Endothelial cell of umbilical vein (primary cell): ENCODE results near the gene ZNF730. TPM values are rescaled to one million over a fixed set of nuclear protein-coding genes. Genes with fewer than 3 reads are reported as not detected.

ENCODE experiments used
- BruUV-seq: library from RNA; stranded (reverse); fragments of 400-500 nt; replicated peaks from 2 replicates; lab custom pipeline; 2021; lab: Mats Ljungman, UMichigan
- CTCF ChIA-PET: fragments of 300-600, 350-600 bp; sonication (Branson Sonifier 250); formaldehyde crosslinking; loops from one replicate; lab custom pipeline; 2021; ENCODE audit warnings: antibody characterized with exemption, inconsistent platforms; lab: Charles Lee
- POLR2A ChIA-PET: fragments of 300-600, 350-600 bp; sonication (Branson Sonifier 250); formaldehyde crosslinking; loops from one replicate; lab custom pipeline; 2021; ENCODE audit warnings: antibody characterized with exemption, inconsistent platforms; lab: Charles Lee
- DNase-seq: peaks from one replicate; pipeline ENCODE4 v3.0.0-alpha.2; 2011; ENCODE audit warnings: low read depth, low spot score
- FAIRE-seq: peaks from 2 replicates; lab custom pipeline; 2011; peaks lifted over from hg19 to GRCh38; lab: Jason Lieb, UNC
- H2AFZ ChIP-seq: 2 replicates; pipeline ENCODE4 v1.6.0; 2012; ENCODE audit warnings: low read depth, low read length, control low read depth, inconsistent platforms
- H3K27ac ChIP-seq: 2 replicates; pipeline ENCODE4 v1.5.1; 2011; ENCODE audit warnings: low read depth, mild to moderate bottlenecking, control low read depth, low read length, moderate library complexity; ENCODE audit not compliant: insufficient read depth
- H3K27me3 ChIP-seq, 2 experiments: 2 replicates each; pipeline versions ENCODE4 v1.6.0 to v1.6.1; 2011; ENCODE audit warnings: low read length in 2 of 2, mixed read lengths in 1 of 2; ENCODE audit not compliant: control insufficient read depth in 2 of 2, insufficient read depth in 2 of 2
- H3K36me3 ChIP-seq, 2 experiments: 2 replicates in 1 of 2; 3 replicates in 1 of 2; pipeline ENCODE4 v1.5.1; 2011; ENCODE audit warnings: low read length in 2 of 2, mild to moderate bottlenecking in 1 of 2, moderate library complexity in 1 of 2; ENCODE audit not compliant: control insufficient read depth in 2 of 2, insufficient read depth in 2 of 2; ENCODE audit errors: extremely low read depth in 1 of 2
- H3K4me1 ChIP-seq: 3 replicates; pipeline ENCODE4 v1.5.1; 2011; ENCODE audit warnings: mild to moderate bottlenecking, low read length; ENCODE audit not compliant: control insufficient read depth, insufficient read depth; ENCODE audit errors: extremely low read depth
- H3K4me2 ChIP-seq: 2 replicates; pipeline ENCODE4 v1.6.1; 2011; ENCODE audit warnings: low read length, control low read depth, mixed read lengths; ENCODE audit not compliant: insufficient read depth
- H3K4me3 ChIP-seq, 3 experiments: fragments of 200-600 bp in 1 of 3; sonication (generic), shearing (Covaris generic) in 1 of 3; replicated peaks in 1 of 3; 2 replicates each; pipeline ENCODE4 v1.5.1; 2011 to 2016; ENCODE audit warnings: control low read depth in 3 of 3, low read length in 3 of 3, mild to moderate bottlenecking in 2 of 3, inconsistent platforms in 1 of 3, low read depth in 1 of 3, moderate library complexity in 1 of 3; ENCODE audit not compliant: insufficient read depth in 1 of 3
- H3K79me2 ChIP-seq: 2 replicates; pipeline ENCODE4 v1.6.0; 2012; ENCODE audit warnings: low read length, inconsistent platforms; ENCODE audit not compliant: control insufficient read depth, insufficient read depth
- H3K9ac ChIP-seq: replicated peaks from 2 replicates; pipeline ENCODE3; 2011; ENCODE audit warnings: low read length, control low read depth; ENCODE audit not compliant: insufficient read depth; ENCODE audit errors: extremely low read depth
- H3K9me1 ChIP-seq: replicated peaks from 3 replicates; pipeline ENCODE4 v1.6.0; 2011; ENCODE audit warnings: mild to moderate bottlenecking, low read length; ENCODE audit not compliant: control insufficient read depth, insufficient read depth; ENCODE audit errors: extremely low read depth
- H3K9me3 ChIP-seq: replicated peaks from 2 replicates; pipeline ENCODE4 v1.5.1; 2012; ENCODE audit warnings: low read length, inconsistent platforms; ENCODE audit not compliant: control insufficient read depth, insufficient read depth
- H4K20me1 ChIP-seq: replicated peaks from 2 replicates; pipeline ENCODE3; 2011; ENCODE audit warnings: mild to moderate bottlenecking, low read length; ENCODE audit not compliant: control insufficient read depth, insufficient read depth; ENCODE audit errors: extremely low read depth
- CTCF ChIP-seq, 2 donors: IDR thresholded peaks; 1 replicate in 1 of 2; 2 replicates in 1 of 2; pipeline ENCODE4 v1.5.1; 2011; ENCODE audit warnings: low read length in 2 of 2, mild to moderate bottlenecking in 2 of 2, moderate library complexity in 2 of 2, control low read depth in 1 of 2, inconsistent platforms in 1 of 2, low read depth in 1 of 2; ENCODE audit not compliant: insufficient read depth in 1 of 2; ENCODE audit errors: extremely low read depth in 1 of 2
- EZH2 ChIP-seq: IDR thresholded peaks from 2 replicates; pipeline ENCODE4 v1.6.1; 2012; ENCODE audit warnings: borderline replicate concordance, low read depth, mild to moderate bottlenecking, moderate library complexity, low read length, inconsistent platforms; ENCODE audit not compliant: severe bottlenecking
- GATA2 ChIP-seq: IDR thresholded peaks from 2 replicates; pipeline ENCODE4 v1.7.0; 2011; ENCODE audit warnings: low read depth, mild to moderate bottlenecking, moderate library complexity, mixed read lengths, low read length; ENCODE audit not compliant: insufficient read length, insufficient read depth
- JUN ChIP-seq: IDR thresholded peaks from 2 replicates; pipeline ENCODE4 v1.6.1; 2011; ENCODE audit warnings: borderline replicate concordance, low read depth; ENCODE audit not compliant: insufficient read length, insufficient read depth
- MAX ChIP-seq: IDR thresholded peaks from 2 replicates; pipeline ENCODE4 v1.6.1; 2011; ENCODE audit not compliant: insufficient read depth, insufficient read length
- MYC ChIP-seq: IDR thresholded peaks from one replicate; pipeline ENCODE4 v1.6.1; 2011; ENCODE audit warnings: mild to moderate bottlenecking, low read depth, low read length
- POLR2A ChIP-seq: IDR thresholded peaks from 2 replicates; pipeline ENCODE4 v1.6.1; 2012; ENCODE audit warnings: low read depth, mild to moderate bottlenecking, control low read depth, low read length
- POLR2AphosphoS5 ChIP-seq: IDR thresholded peaks from 2 replicates; pipeline ENCODE4 v1.6.1; 2012; ENCODE audit warnings: low read depth, mild to moderate bottlenecking, control low read depth, low read length, moderate library complexity; ENCODE audit not compliant: insufficient read depth
- dilution Hi-C: fragments of 300-500 bp; cut with MboI; formaldehyde crosslinking; loops from one replicate; pipeline ENCODE4 v1.15.0; 2019; ENCODE audit warnings: low sequenced_read_pairs; ENCODE audit not compliant: extremely low pct_ligation_motif_present
- intact Hi-C: fragments of 100-400 bp; cut with micrococcal nuclease; formaldehyde crosslinking; loops from one replicate; pipeline ENCODE4 v1.10.0; 2022
- polyA plus RNA-seq, 4 experiments: library from polyadenylated mRNA; depleted of rRNA in 3 of 4; stranded (reverse) in 3 of 4; unstranded in 1 of 4; fragments of >200 nt; gene quantifications; 2 replicates each; pipeline versions ENCODE4 v1.2.1 to v1.2.3, GENCODE V29; 2011 to 2012; ENCODE audit warnings: missing spikeins in 1 of 4
- total RNA-seq: library from RNA; stranded (reverse); gene quantifications from 2 replicates; pipeline ENCODE4 v1.2.3, GENCODE V29; 2021

Gene ZNF730
- total and polyA plus RNA-seq, 2 donors (not counting 3 experiments of a cell fraction or from before 2014, with no cell fraction given) = 0.39 to 4.2 TPM

- TF ChIP-seq POLR2A = no peak
- TF ChIP-seq EZH2 = no peak
- no peaks in the 10 kb centered on the region for H3K9me1 ChIP-seq
Measured at GRCh38 chr19:23098988-23099387, 17.8 kb upstream of the ZNF730 start.

GRCh38 chr19:23099966-23100365 lies 16.9 kb upstream of the ZNF730 start:
- H3K36me3 ChIP-seq = peaks cover 2 to 5% of the 10 kb centered on the region in 2 experiments
- no peaks in the 10 kb centered on the region for H3K9me3 ChIP-seq
- H3K27me3 ChIP-seq = no peaks in the 10 kb centered on the region
- H3K4me3 ChIP-seq = no peak overlapping the region
- H2AFZ ChIP-seq = no peak overlapping the region
- dilution Hi-C loops = no loop called here
- DNase-seq (no peak), FAIRE-seq (no peak)
- TF ChIP-seq CTCF (IDR thresholded peaks at IDR 0.05; ENCODE audit: extremely low read depth in 1 of 2, insufficient read depth in 1 of 2, low read depth in 1 of 2, low read length in 2 of 2) (no peak), EZH2 (no peak), POLR2AphosphoS5 (no peak), MYC (no peak), MAX (no peak), GATA2 (no peak), POLR2A (no peak), JUN (no peak)
- no peak overlapping the region for H3K4me2 ChIP-seq
- H3K9ac ChIP-seq = no peak overlapping the region
- intact Hi-C loops = no loop called here
- no peaks in the 10 kb centered on the region for H3K79me2 ChIP-seq
- BruUV-seq = no TSS peak
- H3K9me1 ChIP-seq = no peaks in the 10 kb centered on the region
- no peak overlapping the region for H3K27ac ChIP-seq
- POLR2A ChIA-PET = no interaction called here
- no peaks in the 10 kb centered on the region for H4K20me1 ChIP-seq
- CTCF ChIA-PET = no interaction called here
- no peaks in the 10 kb centered on the region for H3K4me1 ChIP-seq

More at GRCh38 chr19:23098988-23099387, 17.8 kb upstream of the ZNF730 start:
- no peak overlapping the region for H2AFZ ChIP-seq
- no peak overlapping the region for H3K4me3 ChIP-seq
- dilution Hi-C loops = no loop called here
- H3K27ac ChIP-seq = no peak overlapping the region
- no peaks in the 10 kb centered on the region for H3K79me2 ChIP-seq
- no peak for FAIRE-seq
- CTCF ChIA-PET = interaction anchor here (0.6 kb wide), 1 partner anchor 35 kb away, joined by 3 read pairs; no protein-coding TSS in a partner anchor
- H4K20me1 ChIP-seq = no peaks in the 10 kb centered on the region
- POLR2A ChIA-PET = no interaction called here
- no peak overlapping the region for H3K4me2 ChIP-seq
- H3K27me3 ChIP-seq = no peaks in the 10 kb centered on the region
- DNase-seq = no peak
- no peak overlapping the region for H3K9ac ChIP-seq
- no TSS peak for BruUV-seq
- no peaks in the 10 kb centered on the region for H3K4me1 ChIP-seq
- no peaks in the 10 kb centered on the region for H3K9me3 ChIP-seq
- peaks cover 2 to 5% of the 10 kb centered on the region in 2 experiments for H3K36me3 ChIP-seq
- intact Hi-C loops = no loop called here
